CD4-positive, alpha-beta T cell treated with Interleukin-4 for 4 hours (primary cell): ENCODE results near the gene MED28.
"Not testable (repeated sequence)": the region's sequence is repeated elsewhere in the genome, so short reads cannot be mapped to it uniquely, and the experiment has no call there.

ENCODE experiments used
- DNase-seq: peaks from one replicate; pipeline ENCODE4 v3.0.0-alpha.2; 2020

Gene MED28

DNA sequence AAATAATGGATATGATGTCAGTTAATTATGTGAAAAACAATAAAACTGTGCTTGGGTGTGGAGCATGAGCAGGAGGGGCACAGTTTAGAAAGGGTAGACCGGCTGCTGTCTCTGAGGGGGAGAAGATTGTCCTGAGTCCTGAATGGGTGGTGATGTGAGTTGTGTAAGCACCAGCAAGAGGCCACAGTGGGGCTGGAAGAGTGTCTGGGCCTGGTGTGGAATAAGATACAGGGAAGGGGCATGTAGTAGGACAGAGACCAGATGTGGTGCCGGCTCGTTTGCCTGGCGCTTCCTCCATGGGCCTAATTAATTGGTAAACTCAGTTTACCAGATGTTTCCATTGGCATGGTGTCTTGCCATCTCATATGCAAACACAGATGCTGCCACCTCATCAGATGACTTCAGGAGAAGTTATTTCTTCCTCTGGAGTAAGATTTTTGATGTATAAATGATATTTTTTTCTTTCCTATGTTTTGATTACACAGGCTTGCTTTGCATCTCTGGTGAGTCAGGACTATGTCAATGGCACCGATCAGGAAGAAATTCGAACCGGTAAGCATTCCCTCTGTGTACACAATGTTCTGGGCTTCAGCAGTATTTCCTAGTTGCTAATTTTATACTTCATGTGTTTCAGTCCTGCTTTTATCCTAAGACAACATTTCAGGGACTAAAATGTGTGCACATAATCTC is 5.1 kb downstream of the MED28 start:
- no peak for DNase-seq

- no peak for DNase-seq
Observed at GRCh38 chr4:17623451-17624001, 9.1 kb downstream of the MED28 start.

GRCh38 chr4:17624821-17625220 is 10.4 kb downstream of the MED28 start:
- DNase-seq = no peak

DNA sequence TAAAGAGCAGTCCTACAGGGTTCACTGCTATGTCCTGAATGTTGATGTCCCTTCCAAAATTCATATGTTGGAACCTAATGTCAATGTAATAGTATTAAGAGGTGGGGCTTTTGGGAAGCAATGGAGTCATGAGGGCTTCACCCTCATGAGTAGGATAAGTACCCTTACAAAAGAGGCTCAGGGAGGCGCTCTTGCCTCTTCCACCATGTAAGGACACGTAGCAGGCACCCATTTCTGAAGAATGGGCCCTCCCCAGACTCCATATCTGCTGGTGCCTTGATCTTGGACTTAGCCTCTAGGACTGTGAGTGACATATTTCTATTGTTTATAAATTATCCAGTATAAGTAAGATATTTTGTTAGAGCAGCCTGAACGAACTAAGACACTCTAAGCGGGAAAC is 15.8 kb downstream of the MED28 start:
- DNase-seq = no peak

- no peak for DNase-seq
Observed at GRCh38 chr4:17633600-17633999, 19.2 kb downstream of the MED28 start.

- DNase-seq = no peak
Observed at GRCh38 chr4:17635056-17635455, 20.6 kb downstream of the MED28 start.

DNA sequence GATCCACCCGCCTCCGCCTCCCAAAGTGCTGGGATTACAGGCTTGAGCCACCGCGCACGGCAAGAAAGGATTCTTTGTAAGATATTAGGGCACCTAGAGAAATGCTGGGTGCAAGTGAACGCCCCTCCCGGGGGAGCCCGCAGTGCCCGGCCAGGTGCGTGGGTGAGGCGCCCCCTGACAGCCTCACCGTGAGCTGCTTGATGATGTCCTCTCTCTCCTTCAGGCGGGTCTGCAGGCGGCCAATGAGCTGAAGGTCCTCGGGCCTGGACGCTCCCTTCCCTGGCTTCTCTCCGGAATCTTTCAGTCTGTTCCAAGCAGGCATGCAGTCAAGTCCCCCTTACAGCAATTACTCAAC is 21.9 kb downstream of the MED28 start:
- DNase-seq = no peak

GRCh38 chr4:17636696-17637622 is 22.5 kb downstream of the MED28 start:
- peak; percentile 66 for DNase-seq

DNA sequence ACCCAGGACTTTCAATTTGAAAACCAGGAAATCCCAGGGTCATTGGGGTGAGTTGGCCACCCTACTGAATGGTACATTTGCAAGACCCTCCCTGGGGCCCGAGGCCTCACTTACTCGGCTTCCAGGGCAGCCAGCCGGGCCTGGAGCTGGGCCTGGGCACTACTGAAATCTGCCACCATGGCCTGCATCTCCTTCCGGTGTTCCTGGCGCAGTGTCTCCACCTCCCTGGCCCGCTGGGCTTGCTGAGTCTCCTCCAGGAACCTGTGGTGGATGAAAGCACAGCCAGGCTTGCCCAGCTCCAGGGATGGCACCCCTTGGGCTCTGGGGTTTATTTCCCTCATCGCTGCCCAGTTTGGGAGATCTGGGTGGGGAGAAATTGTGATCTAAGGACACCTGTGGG is 24.7 kb downstream of the MED28 start:
- DNase-seq = no peak

DNA sequence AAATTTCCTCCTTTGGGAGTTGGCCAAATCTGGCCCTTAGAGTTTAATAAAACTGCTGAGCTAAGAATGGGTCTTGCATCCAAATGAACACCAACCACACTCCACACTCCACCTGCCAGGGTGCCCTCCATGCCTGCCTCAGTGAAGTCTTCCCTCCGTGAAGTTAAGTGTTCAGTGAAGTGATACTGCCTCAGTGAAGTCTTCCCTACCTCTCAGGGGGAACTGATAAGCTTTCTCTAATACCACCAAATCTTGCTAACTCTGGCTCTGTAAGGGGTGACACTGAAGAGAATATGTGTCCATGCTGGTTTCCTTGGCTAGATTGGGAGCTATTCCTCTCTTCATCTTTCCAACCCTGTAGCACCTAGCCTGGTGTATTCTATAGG is 27.9 kb downstream of the MED28 start:
- DNase-seq = no peak

GRCh38 chr4:17646693-17647092 is 32.3 kb downstream of the MED28 start:
- DNase-seq = no peak

DNA sequence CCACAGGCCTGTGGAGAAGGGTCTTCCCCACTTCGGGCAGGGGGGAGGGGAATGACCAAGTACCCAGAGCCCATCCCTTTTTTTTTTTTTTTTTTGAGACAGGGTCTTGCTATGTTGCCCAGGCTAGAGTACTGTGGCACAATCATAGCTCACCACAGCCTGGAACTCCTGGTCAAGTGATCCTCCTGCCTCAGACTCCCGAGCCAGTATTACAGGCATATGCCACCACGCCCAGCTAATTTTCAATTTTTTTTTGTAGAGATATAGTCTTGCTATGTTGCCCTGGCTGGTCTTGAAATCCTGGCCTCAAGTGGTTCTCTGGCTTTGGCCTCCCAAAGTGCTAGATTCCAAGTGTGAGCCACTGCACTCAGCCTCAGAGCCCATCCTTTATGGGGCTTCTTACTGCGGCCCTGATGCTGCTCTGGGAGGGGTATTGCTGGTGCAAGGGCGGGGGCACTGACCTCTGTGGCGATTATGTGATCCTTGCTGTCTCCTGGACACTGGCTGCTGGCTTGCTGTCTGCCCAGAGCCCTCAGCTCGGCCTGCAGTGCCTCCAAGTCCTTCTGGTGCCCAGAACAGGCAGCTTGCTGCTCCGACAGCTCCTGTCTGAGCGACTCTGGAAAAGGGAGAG is 32.9 kb downstream of the MED28 start:
- DNase-seq = no peak

DNA sequence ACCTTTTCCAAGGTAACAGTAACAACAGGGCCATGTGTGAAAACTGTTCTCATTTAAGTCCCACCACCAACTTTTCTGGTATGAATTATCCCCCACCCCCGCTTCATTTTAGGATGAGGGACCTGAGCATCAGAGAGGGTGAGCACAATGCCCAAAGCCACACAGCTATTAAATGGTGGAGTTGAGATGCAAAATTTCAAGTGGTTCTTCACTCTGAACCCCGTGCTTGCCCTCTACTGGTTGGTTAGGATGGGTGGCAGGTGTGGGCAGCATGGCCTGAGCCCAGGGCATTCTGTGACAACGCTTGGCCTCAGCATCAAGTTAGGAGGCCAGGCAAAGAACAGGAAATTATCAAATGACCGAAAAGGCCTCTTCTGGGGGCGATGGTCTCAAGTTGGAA is 33.5 kb downstream of the MED28 start:
- no peak for DNase-seq

GRCh38 chr4:17650406-17650805 is 36.0 kb downstream of the MED28 start:
- DNase-seq = no peak

- DNase-seq = no peak
Observed at GRCh38 chr4:17654701-17655100, 40.3 kb downstream of the MED28 start.

DNA sequence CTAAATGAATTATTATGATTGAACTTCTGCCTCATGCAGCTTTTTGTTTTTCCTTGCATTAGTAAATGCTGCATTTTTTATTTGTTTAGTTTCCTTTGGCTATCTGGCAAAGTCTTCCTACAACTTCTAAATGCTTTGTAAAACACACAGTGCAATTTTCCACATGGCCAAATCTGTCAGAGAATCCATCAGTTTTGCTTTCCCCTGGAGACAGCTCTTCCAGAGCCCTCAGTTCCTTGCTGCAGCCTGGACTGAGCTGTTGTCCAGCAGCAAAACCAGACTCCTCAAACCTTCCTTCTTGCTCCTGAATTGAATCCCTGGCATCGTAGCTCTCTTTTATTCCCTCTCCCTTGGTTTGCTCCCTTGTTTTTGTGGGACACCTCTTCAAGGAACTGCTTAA is 42.6 kb downstream of the MED28 start:
- DNase-seq = no peak

- no peak for DNase-seq
Observed at GRCh38 chr4:17657849-17658248, 43.4 kb downstream of the MED28 start.

DNA sequence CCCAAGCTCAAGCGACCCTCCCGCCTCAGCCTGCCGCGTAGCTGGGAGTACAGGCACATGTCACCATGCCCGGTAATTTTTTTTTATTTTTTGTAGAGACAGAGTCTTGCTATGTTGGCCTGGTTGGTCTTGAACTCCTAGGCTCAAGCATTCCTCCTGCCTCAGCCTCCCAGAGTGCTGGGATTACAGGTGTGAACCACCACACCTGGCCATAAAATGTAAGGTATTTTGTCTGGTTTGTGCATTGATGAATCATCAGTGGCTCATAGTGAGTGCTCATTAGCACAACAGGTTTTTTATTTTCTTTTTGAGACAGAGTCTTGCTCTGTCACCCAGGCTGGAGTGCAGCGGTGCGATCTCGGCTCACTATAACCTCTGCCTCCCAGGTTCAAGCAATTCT is 44.8 kb downstream of the MED28 start:
- DNase-seq = not testable (repeated sequence)

DNA sequence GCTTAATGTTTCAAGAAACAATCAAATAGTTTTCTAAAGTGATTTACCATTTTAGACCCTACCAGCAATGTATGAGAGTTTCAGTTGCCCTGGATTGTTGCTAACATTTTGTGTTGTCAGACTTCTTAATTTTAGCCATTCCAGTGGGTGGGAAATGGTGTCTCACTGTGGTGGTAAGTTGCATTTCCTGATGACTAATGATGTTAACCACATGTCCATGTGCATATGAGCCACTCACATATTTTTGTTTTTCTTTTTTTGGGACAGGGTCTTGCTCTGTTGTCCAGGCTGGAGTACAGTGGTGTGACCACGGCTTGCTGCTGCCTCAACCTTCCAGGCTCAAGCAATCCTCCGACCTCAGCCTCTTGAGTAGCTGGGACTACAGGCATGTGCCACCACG is 48.3 kb downstream of the MED28 start:
- no peak for DNase-seq

- no peak for DNase-seq
Observed at GRCh38 chr4:17664755-17665154, 50.3 kb downstream of the MED28 start.

GRCh38 chr4:17665346-17665745 is 50.9 kb downstream of the MED28 start:
- DNase-seq = no peak

DNA sequence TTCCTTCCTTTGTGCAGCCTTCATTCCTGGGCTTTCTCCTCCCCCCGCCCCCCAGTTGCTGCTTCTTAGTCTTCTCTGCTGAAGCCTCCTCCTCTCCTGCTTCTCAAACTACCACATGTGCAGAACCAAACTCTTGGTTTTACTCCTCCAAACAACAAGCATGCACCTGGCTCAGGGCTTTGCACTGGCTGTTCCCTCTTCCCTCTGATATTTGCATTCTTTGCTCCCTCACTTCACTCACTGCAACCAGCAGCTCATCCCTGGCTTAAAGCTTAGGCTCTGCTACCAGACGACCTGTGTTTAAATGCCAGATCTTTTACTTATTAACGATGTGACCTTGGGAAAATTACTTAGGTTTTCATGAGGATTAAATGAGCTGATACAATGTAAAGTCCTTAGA is 51.4 kb downstream of the MED28 start:
- DNase-seq = no peak

DNA sequence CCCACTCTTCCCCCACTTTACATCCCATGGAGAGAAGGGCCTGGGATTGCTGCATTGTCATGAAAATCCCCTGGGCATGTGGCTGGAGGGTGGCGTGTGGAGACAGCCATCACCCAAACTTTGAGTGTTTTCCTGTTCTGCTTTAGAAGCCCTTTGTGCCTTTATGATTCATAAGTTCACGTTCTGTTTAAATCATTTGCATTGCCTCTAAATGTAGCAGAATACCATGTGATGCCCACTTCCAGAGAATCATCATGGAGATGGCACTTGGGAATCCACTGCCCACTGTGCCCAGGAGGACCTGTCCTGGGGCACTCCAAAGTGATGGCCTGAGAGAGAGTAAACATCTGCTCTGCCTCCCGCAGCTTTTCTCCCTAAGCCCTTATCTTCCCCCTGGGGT is 52.8 kb downstream of the MED28 start:
- no peak for DNase-seq
